ENCODE data around the gene CHST1. TPM values are rescaled to one million over a fixed set of nuclear protein-coding genes. Genes with fewer than 3 reads are reported as not detected.
A peak's percentile ranks its signal among the peaks of the same experiment; 100 is the strongest.

The CHST1 gene
- total and polyA plus RNA-seq, 9 donors: 3.4 to 12.9 (median 7.6) TPM

GRCh38 chr11:45657496-45658260, 7.7 kb downstream of the CHST1 start:
- H3K4me3 ChIP-seq: no peak overlapping the region
- no peaks in the 10 kb centered on the region for H3K9me3 ChIP-seq
- no peaks in the 10 kb centered on the region for H3K27me3 ChIP-seq
- no peaks in the 10 kb centered on the region for H3K36me3 ChIP-seq
- intact Hi-C loops (cut with DNase I): loop anchor here (5.0 to 10.0 kb wide), 3 partner anchors 115 to 283 kb away; no protein-coding TSS in a partner anchor
- H3K4me1 ChIP-seq (ENCODE audit: insufficient read depth): peaks cover 20% of the 10 kb centered on the region
- 94 to 96% (median 94%) methylated on average over 8 of the region's 8 CpGs for WGBS, 3 donors
- no peak for TF ChIP-seq POLR2A (IDR thresholded peaks at IDR 0.05)
- TF ChIP-seq CTCF (IDR thresholded peaks at IDR 0.05): no peak
- no peak for TF ChIP-seq EP300 (IDR thresholded peaks at IDR 0.05)
- peak overlapping the region in 1 of 2 donors; percentile 81 for H3K27ac ChIP-seq
- peak in 1 of 5 donors; percentile 26 for DNase-seq

DNA sequence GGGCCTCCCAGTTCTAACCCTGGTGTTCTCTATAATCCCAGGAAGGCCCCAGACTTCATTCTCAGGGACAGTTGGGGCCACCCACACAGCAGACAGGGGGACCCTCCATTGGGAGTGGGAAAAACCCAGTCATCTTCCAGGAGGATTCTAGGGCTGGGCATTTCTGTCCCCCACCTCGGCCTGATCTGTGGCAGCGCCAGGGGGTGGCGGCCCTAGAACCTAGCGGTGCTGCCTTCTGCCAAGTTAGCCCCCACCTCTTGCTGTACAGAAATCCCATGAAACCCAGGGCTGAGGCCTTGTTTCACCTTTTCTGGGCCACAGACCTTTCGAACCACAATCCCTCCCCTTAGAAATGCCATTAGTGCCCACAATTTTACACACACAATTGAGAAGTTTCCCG, 9.6 kb downstream of the CHST1 start:
- no peak overlapping the region for H3K27ac ChIP-seq
- WGBS, 3 donors: 94 to 95% (median 95%) methylated on average over 6 of the region's 6 CpGs
- H3K27me3 ChIP-seq: no peaks in the 10 kb centered on the region
- intact Hi-C loops (cut with DNase I): loop anchor here (5.0 to 10.0 kb wide), 3 partner anchors 116 to 281 kb away; no protein-coding TSS in a partner anchor
- H3K36me3 ChIP-seq: no peaks in the 10 kb centered on the region
- TF ChIP-seq EP300 (IDR thresholded peaks at IDR 0.05) (no peak), CTCF (IDR thresholded peaks at IDR 0.05) (no peak), POLR2A (IDR thresholded peaks at IDR 0.05) (no peak)
- H3K4me1 ChIP-seq (ENCODE audit: insufficient read depth): peaks cover 16% of the 10 kb centered on the region
- no peaks in the 10 kb centered on the region for H3K9me3 ChIP-seq
- H3K4me3 ChIP-seq: no peak overlapping the region
- DNase-seq: no peak

GRCh38 chr11:45655347-45655756, 10.1 kb downstream of the CHST1 start:
- no peaks in the 10 kb centered on the region for H3K36me3 ChIP-seq
- TF ChIP-seq CTCF (IDR thresholded peaks at IDR 0.05) (peak; percentile 65 to 87 (median 74)), POLR2A (IDR thresholded peaks at IDR 0.05) (no peak)
- peaks cover 14% of the 10 kb centered on the region for H3K4me1 ChIP-seq (ENCODE audit: insufficient read depth)
- DNase-seq: peak; percentile 65 to 87 (median 83)
- no peak overlapping the region for H3K27ac ChIP-seq
- WGBS, 3 donors: 14 to 15% (median 15%) methylated on average over 16 of the region's 16 CpGs
- intact Hi-C loops (cut with DNase I): loop anchor here (5.0 to 10.0 kb wide), 3 partner anchors 117 to 281 kb away; no protein-coding TSS in a partner anchor
- H3K9me3 ChIP-seq: no peaks in the 10 kb centered on the region
- no peaks in the 10 kb centered on the region for H3K27me3 ChIP-seq
- no peak overlapping the region for H3K4me3 ChIP-seq

DNA sequence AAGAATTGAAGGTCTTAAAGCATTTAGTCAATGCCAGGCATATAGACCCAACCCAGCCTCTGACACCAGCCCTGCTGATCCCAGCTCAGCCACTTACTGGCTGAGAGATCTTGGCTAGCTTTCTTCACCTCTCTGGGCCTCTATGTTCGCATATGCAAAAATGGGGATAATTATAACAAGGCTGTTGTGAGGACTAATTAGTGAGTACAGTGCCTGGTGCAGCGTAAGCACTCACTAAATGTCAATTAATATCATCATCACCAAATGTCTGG, 10.5 kb downstream of the CHST1 start:
- Histone ChIP-seq H3K4me3 (no peak overlapping the region), H3K9me3 (no peaks in the 10 kb centered on the region), H3K27me3 (no peaks in the 10 kb centered on the region), H3K36me3 (no peaks in the 10 kb centered on the region), H3K27ac (no peak overlapping the region), H3K4me1 (ENCODE audit: insufficient read depth) (peaks cover 14% of the 10 kb centered on the region)
- WGBS, 3 donors: 62 to 75% (median 69%) methylated on average over 2 of the region's 2 CpGs
- TF ChIP-seq EP300 (IDR thresholded peaks at IDR 0.05): no peak
- intact Hi-C loops (cut with DNase I): loop anchor here (5.0 to 10.0 kb wide), 3 partner anchors 117 to 280 kb away; no protein-coding TSS in a partner anchor
- DNase-seq: no peak

Data from ovary (tissue), 9 donors.